ENCODE measurements around the gene KPNA2.
"Not testable (repeated sequence)": the region's sequence is repeated elsewhere in the genome, so short reads cannot be mapped to it uniquely, and the experiment has no call there.

KPNA2 gene

GRCh38 chr17:68019336-68019674 lies 16.2 kb upstream of the KPNA2 start:
- no peaks in the 10 kb centered on the region for H3K9me3 Mint-ChIP-seq
- H3K4me1 Mint-ChIP-seq: peaks cover 5% of the 10 kb centered on the region
- peak overlapping the region; percentile 85 to 93 (median 90) for H3K4me3 Mint-ChIP-seq
- TF ChIP-seq CTCF (IDR thresholded peaks at IDR 0.05; ENCODE audit: unreplicated experiment in 3 of 3): no peak
- H3K27me3 Mint-ChIP-seq (ENCODE audit: low read depth): peaks cover 13% of the 10 kb centered on the region
- H3K27ac Mint-ChIP-seq: peak overlapping the region; percentile 16 to 90 (median 81)
- H3K36me3 Mint-ChIP-seq (ENCODE audit: low read depth): no peaks in the 10 kb centered on the region

- Mint-ChIP-seq H3K4me3 (peak overlapping the region; percentile 85 to 93 (median 90)), H3K27ac (peak overlapping the region; percentile 81 to 94 (median 90)), H3K9me3 (no peaks in the 10 kb centered on the region), H3K4me1 (peaks cover 5% of the 10 kb centered on the region), H3K36me3 (ENCODE audit: low read depth) (no peaks in the 10 kb centered on the region), H3K27me3 (ENCODE audit: low read depth) (peaks cover 10% of the 10 kb centered on the region)
- TF ChIP-seq CTCF (IDR thresholded peaks at IDR 0.05; ENCODE audit: unreplicated experiment in 3 of 3): peak; percentile 31 to 47 (median 43)
Observed at GRCh38 chr17:68019675-68020408, 15.7 kb upstream of the KPNA2 start.

GRCh38 chr17:68020409-68020756 lies 15.2 kb upstream of the KPNA2 start:
- H3K4me3 Mint-ChIP-seq: peak overlapping the region; percentile 85 to 93 (median 90)
- no peaks in the 10 kb centered on the region for H3K9me3 Mint-ChIP-seq
- peaks cover 5% of the 10 kb centered on the region for H3K4me1 Mint-ChIP-seq
- no peaks in the 10 kb centered on the region for H3K36me3 Mint-ChIP-seq (ENCODE audit: low read depth)
- H3K27ac Mint-ChIP-seq: peak overlapping the region; percentile 81 to 94 (median 90)
- H3K27me3 Mint-ChIP-seq (ENCODE audit: low read depth): peaks cover 6% of the 10 kb centered on the region
- TF ChIP-seq CTCF (IDR thresholded peaks at IDR 0.05; ENCODE audit: unreplicated experiment in 3 of 3): no peak

- Mint-ChIP-seq H3K4me3 (peak overlapping the region; percentile 85 to 93 (median 90)), H3K27ac (peak overlapping the region; percentile 81 to 94 (median 90))
- H3K4me1 Mint-ChIP-seq; H3K9me3 Mint-ChIP-seq; H3K27me3 Mint-ChIP-seq (ENCODE audit: low read depth); H3K36me3 Mint-ChIP-seq (ENCODE audit: low read depth): not testable (repeated sequence)
Observed at GRCh38 chr17:68020791-68021190, 14.7 kb upstream of the KPNA2 start.

- H3K27me3 Mint-ChIP-seq (ENCODE audit: low read depth): peaks cover 12% of the 10 kb centered on the region
- H3K27ac Mint-ChIP-seq: peak overlapping the region in 1 of 3 experiments; percentile 52
- H3K36me3 Mint-ChIP-seq (ENCODE audit: low read depth): no peaks in the 10 kb centered on the region
- no peak for TF ChIP-seq CTCF (IDR thresholded peaks at IDR 0.05; ENCODE audit: unreplicated experiment in 3 of 3)
- no peaks in the 10 kb centered on the region for H3K9me3 Mint-ChIP-seq
- H3K4me1 Mint-ChIP-seq: peaks cover 5% of the 10 kb centered on the region
- H3K4me3 Mint-ChIP-seq: peak overlapping the region; percentile 53 to 78 (median 69)
Observed at GRCh38 chr17:68021963-68022362, 13.6 kb upstream of the KPNA2 start.

GRCh38 chr17:68022547-68022946 lies 13.0 kb upstream of the KPNA2 start:
- H3K4me1 Mint-ChIP-seq; H3K36me3 Mint-ChIP-seq (ENCODE audit: low read depth); H3K9me3 Mint-ChIP-seq; H3K27ac Mint-ChIP-seq; H3K4me3 Mint-ChIP-seq: not testable (repeated sequence)
- peaks cover 12% of the 10 kb centered on the region for H3K27me3 Mint-ChIP-seq (ENCODE audit: low read depth)

GRCh38 chr17:68029512-68030215 lies 5.9 kb upstream of the KPNA2 start:
- TF ChIP-seq CTCF (IDR thresholded peaks at IDR 0.05; ENCODE audit: unreplicated experiment in 3 of 3): no peak
- H3K4me3 Mint-ChIP-seq: no peak overlapping the region

More at GRCh38 chr17:68029512-68030215, 5.9 kb upstream of the KPNA2 start:
- Mint-ChIP-seq H3K36me3 (ENCODE audit: low read depth) (no peaks in the 10 kb centered on the region), H3K27ac (no peak overlapping the region), H3K9me3 (no peaks in the 10 kb centered on the region), H3K27me3 (ENCODE audit: low read depth) (peaks cover 8% of the 10 kb centered on the region), H3K4me1 (peaks cover 6% of the 10 kb centered on the region)
